PC-3 (cell line): Measurements from ENCODE around the gene MDM4.

ENCODE experiments used
- CTCF ChIP-seq: fragments of 300-600 bp; sonication (generic); conservative IDR thresholded peaks from 2 replicates; pipeline ENCODE4 v1.5.1; 2017; ENCODE audit warnings: antibody characterized with exemption, low read depth, mild to moderate bottlenecking, low read length
- EZH2 ChIP-seq: fragments of 300-600 bp; sonication (generic); IDR thresholded peaks from one replicate; pipeline ENCODE4 v1.6.1; 2017; ENCODE audit warnings: antibody characterized with exemption, mild to moderate bottlenecking, low read length; ENCODE audit not compliant: unreplicated experiment

- TF ChIP-seq CTCF: no peak
- no peak for TF ChIP-seq EZH2
These were observed 71.4 kb downstream of the MDM4 start for GRCh38 chr1:204587621-204588020.
